ENCODE data around the gene LIPM. TPM values are rescaled to one million over a fixed set of nuclear protein-coding genes. Genes with fewer than 3 reads are reported as not detected.
A peak's percentile ranks its signal among the peaks of the same experiment; 100 is the strongest.

Gene LIPM
- total RNA-seq, 4 donors from 2014 or later = 30.4 to 56.7 (median 36.1) TPM

DNA sequence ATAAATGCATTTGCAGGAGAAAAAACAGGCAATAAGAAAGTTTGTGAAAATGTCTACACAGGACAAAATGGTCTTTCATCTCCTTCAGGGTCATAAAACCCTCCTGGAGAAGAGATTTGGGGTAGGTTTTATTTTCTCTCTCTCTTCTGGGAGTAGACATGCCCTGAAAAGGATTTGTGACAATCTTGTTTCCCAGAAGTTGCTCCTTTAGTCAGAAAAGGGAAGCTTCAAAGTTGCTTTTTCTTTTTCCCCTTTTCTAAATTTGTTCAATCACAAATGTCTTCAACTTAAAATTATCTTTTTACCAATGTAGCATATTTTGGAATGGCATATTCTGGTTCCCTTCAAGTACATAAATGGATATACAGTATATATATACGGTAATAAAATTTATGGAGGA is 58.5 kb downstream of the LIPM start:
- WGBS, 2 donors = 0 to 94% methylated on average over 1 of the region's 1 CpG
- DNase-seq (ENCODE audit: low spot score in 2 of 2) = no peak
- no peak overlapping the region for H3K4me3 ChIP-seq (ENCODE audit: low read depth, poor library complexity, severe bottlenecking)
- intact Hi-C loops (cut with DNase I; ENCODE audit: low total_unique reads) = no loop called here
- no peak for TF ChIP-seq POLR2A (IDR thresholded peaks at IDR 0.05)
- TF ChIP-seq, protein P1, sequence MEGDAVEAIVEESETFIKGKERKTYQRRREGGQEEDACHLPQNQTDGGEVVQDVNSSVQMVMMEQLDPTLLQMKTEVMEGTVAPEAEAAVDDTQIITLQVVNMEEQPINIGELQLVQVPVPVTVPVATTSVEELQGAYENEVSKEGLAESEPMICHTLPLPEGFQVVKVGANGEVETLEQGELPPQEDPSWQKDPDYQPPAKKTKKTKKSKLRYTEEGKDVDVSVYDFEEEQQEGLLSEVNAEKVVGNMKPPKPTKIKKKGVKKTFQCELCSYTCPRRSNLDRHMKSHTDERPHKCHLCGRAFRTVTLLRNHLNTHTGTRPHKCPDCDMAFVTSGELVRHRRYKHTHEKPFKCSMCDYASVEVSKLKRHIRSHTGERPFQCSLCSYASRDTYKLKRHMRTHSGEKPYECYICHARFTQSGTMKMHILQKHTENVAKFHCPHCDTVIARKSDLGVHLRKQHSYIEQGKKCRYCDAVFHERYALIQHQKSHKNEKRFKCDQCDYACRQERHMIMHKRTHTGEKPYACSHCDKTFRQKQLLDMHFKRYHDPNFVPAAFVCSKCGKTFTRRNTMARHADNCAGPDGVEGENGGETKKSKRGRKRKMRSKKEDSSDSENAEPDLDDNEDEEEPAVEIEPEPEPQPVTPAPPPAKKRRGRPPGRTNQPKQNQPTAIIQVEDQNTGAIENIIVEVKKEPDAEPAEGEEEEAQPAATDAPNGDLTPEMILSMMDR (IDR thresholded peaks at IDR 0.05) = no peak

DNA sequence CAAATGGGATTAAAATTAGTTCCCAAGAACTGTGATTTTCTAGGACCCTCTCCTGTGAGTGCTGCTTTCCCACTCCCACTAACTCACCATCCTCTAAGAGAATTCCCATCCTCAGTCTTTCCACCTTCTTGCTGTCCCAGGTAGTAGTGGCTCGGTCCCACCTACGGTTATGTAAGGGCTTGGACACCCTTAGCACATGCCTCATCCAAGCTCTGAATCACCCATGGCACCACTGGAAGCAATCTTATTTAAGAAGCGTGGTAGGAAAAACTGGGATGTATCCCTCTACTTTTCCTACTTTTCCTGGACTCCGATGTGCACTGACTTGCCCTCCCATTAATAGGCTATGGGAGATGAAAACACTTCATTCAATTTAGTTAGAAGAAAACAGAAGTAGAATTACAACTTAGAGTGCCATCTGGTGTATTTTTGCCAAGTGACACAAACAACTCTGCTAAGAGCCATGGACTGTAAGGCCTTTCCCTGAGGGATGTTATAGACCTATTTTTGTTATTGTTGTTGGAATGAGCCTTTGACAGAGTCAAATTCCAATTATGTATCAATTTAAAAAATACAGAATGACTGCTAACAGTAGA is 62.8 kb downstream of the LIPM start:
- TF ChIP-seq, protein P1 (IDR thresholded peaks at IDR 0.05) = no peak
- no peak for TF ChIP-seq POLR2A (IDR thresholded peaks at IDR 0.05)
- intact Hi-C loops (cut with DNase I; ENCODE audit: low total_unique reads) = no loop called here
- WGBS, 2 donors = 56 to 61% methylated on average over 4 of the region's 4 CpGs
- no peak for DNase-seq (ENCODE audit: low spot score in 2 of 2)
- H3K4me3 ChIP-seq (ENCODE audit: low read depth, poor library complexity, severe bottlenecking) = no peak overlapping the region

GRCh38 chr10:88866454-88866853 is 63.9 kb downstream of the LIPM start:
- peak in 1 of 2 donors; percentile 34 for DNase-seq (ENCODE audit: low spot score in 2 of 2)
- intact Hi-C loops (cut with DNase I; ENCODE audit: low total_unique reads) = no loop called here
- 49 to 64% methylated on average over 2 of the region's 2 CpGs for WGBS, 2 donors
- H3K4me3 ChIP-seq (ENCODE audit: low read depth, poor library complexity, severe bottlenecking) = no peak overlapping the region
- TF ChIP-seq, protein P1 (IDR thresholded peaks at IDR 0.05) = no peak
- TF ChIP-seq POLR2A (IDR thresholded peaks at IDR 0.05) = no peak

DNA sequence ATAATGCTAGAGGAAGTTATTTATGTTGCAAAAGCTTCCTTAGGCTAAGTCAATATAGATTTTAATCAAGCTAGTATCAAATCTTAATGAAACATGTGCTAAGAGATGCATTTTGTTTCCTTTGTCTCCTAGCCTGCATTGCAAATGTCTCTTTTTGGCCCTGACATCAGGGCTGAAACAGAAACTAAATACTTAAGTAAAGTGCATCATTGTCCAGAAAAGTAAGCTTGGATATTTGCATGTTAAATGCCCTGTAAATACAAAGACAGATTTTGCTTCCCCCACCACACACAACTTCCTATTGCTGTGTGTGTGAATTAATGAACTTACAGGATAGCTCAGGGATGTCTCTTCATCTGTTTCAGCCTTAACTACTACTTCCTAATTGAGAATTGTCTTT is 67.6 kb downstream of the LIPM start:
- intact Hi-C loops (cut with DNase I; ENCODE audit: low total_unique reads) = no loop called here
- TF ChIP-seq, protein P1 (IDR thresholded peaks at IDR 0.05) = no peak
- no peak for TF ChIP-seq POLR2A (IDR thresholded peaks at IDR 0.05)
- no peak for DNase-seq (ENCODE audit: low spot score in 2 of 2)
- H3K4me3 ChIP-seq (ENCODE audit: low read depth, poor library complexity, severe bottlenecking) = no peak overlapping the region

Other genes with a start within 250 kb of the LIPM start
- 10 to 100 TPM in 2 of 4 donors, 1 to 10 TPM in 2; 6.8 to 18.3 (median 10.9) TPM for gene RNLS, start 219.4 kb upstream of the LIPM start, total RNA-seq
- gene LIPJ, start 216.0 kb upstream of the LIPM start, total RNA-seq = under 1 TPM in 1 of 4 donors, not detected in 3; 0.15 TPM
- gene LIPF, start 138.3 kb upstream of the LIPM start, total RNA-seq = not detected
- 10 to 100 TPM; 17.4 to 60.3 (median 27.5) TPM for gene LIPK, start 96.5 kb upstream of the LIPM start, total RNA-seq
- gene LIPN, start 42.7 kb upstream of the LIPM start, total RNA-seq = 10 to 100 TPM; 25.9 to 80.5 (median 39.4) TPM
- 10 to 100 TPM; 30.7 to 56.7 (median 35.4) TPM for gene ANKRD22, start 49.1 kb downstream of the LIPM start, total RNA-seq
- 10 to 100 TPM in 2 of 4 donors, 1 to 10 TPM in 2; 6.9 to 16.2 (median 10.9) TPM for gene STAMBPL1, start 77.5 kb downstream of the LIPM start, total RNA-seq
- 100 to 1,000 TPM in 3 of 4 donors, 10 to 100 TPM in 1; 66.4 to 344 (median 129) TPM for gene ACTA2, start 150.0 kb downstream of the LIPM start, total RNA-seq
- gene FAS, start 188.1 kb downstream of the LIPM start, total RNA-seq = 10 to 100 TPM; 11.4 to 19.7 (median 16.3) TPM